Thoracic aorta (tissue), 2 donors: ENCODE data around the gene PNPLA7. TPM values are rescaled to one million over a fixed set of nuclear protein-coding genes. Genes with fewer than 3 reads are reported as not detected.
"Not testable (repeated sequence)": the region's sequence is repeated elsewhere in the genome, so short reads cannot be mapped to it uniquely, and the experiment has no call there.

Experiments used
- ATAC-seq: fragments of 150-250 bp; one replicate; pipeline ENCODE4 v1.8.0; 2017; ENCODE audit warnings: low read depth; ENCODE audit not compliant: insufficient number of reproducible peaks, low FRiP score
- DNase-seq: peaks from one replicate; pipeline ENCODE4 v3.0.0-alpha.2; 2020; ENCODE audit warnings: low spot score
- H3K27ac ChIP-seq, 2 donors: fragments of 200-600 bp; sonication (generic); 1 replicate in 1 of 2; 2 replicates in 1 of 2; pipeline ENCODE4 v1.5.1; 2016; ENCODE audit warnings: mild to moderate bottlenecking in 2 of 2, moderate library complexity in 2 of 2
- H3K27me3 ChIP-seq: fragments of 200-600 bp; sonication (generic); replicated peaks from 2 replicates; pipeline ENCODE4 v1.6.0; 2016; ENCODE audit warnings: mild to moderate bottlenecking; ENCODE audit not compliant: insufficient read depth
- H3K36me3 ChIP-seq: fragments of 200-600 bp; sonication (generic); one replicate; pipeline ENCODE4 v1.5.1; 2016
- H3K4me1 ChIP-seq, 2 donors: fragments of 200-600 bp; sonication (generic); 1 replicate in 1 of 2; 2 replicates in 1 of 2; pipeline versions ENCODE4 v1.5.1 to v1.6.0; 2016; ENCODE audit warnings: low read depth in 2 of 2, mild to moderate bottlenecking in 1 of 2; ENCODE audit not compliant: control insufficient read depth in 1 of 2
- H3K4me3 ChIP-seq: fragments of 200-600 bp; sonication (generic); 2 replicates; pipeline ENCODE4 v1.5.1; 2016; ENCODE audit warnings: mild to moderate bottlenecking
- H3K9me3 ChIP-seq: fragments of 200-600 bp; sonication (generic); 2 replicates; pipeline ENCODE4 v1.5.1; 2016
- CTCF ChIP-seq: fragments of 200-600 bp; sonication (generic); IDR thresholded peaks from one replicate; pipeline ENCODE4 v1.5.1; 2019; ENCODE audit warnings: antibody characterized with exemption
- total RNA-seq, 2 donors: library from RNA; depleted of rRNA; stranded (reverse); fragments of >200 nt; gene quantifications; one replicate each; pipeline versions ENCODE4 v1.1.0 to v1.2.3, GENCODE V29; 2016

PNPLA7 gene
- total RNA-seq, 2 donors from 2014 or later = 12.7 to 21.4 TPM

- Histone ChIP-seq H3K9me3 (no peaks in the 10 kb centered on the region), H3K27ac (peak overlapping the region; percentile 60 to 84), H3K36me3 (peaks cover 18% of the 10 kb centered on the region), H3K4me1 (peaks cover 16 to 39% of the 10 kb centered on the region in 2 donors), H3K27me3 (no peaks in the 10 kb centered on the region), H3K4me3 (peak overlapping the region; percentile 96)
- no peak for TF ChIP-seq CTCF
- DNase-seq = no peak
- ATAC-seq = peak; percentile 4
Observed at GRCh38 chr9:137552022-137552768, 2.0 kb upstream of the PNPLA7 start.

GRCh38 chr9:137551264-137552021, 1.2 kb upstream of the PNPLA7 start, which contains the start of gene MRPL41:
Gene MRPL41 (plus strand): TSS chr9:137551879. CDS start chr9:137552082, 203 bp downstream.
- ATAC-seq = peak; percentile 23
- Histone ChIP-seq H3K9me3 (no peaks in the 10 kb centered on the region), H3K4me1 (peaks cover 16 to 39% of the 10 kb centered on the region in 2 donors), H3K36me3 (peaks cover 17% of the 10 kb centered on the region), H3K27ac (peak within 1 kb of the TSS; percentile 81 to 85), H3K27me3 (no peaks in the 10 kb centered on the region), H3K4me3 (peak within 1 kb of the TSS; percentile 96)
- no peak for DNase-seq
- TF ChIP-seq CTCF = peak; percentile 62

- H3K27me3 ChIP-seq, ATAC-seq, H3K9me3 ChIP-seq, DNase-seq: not testable (repeated sequence)
- Histone ChIP-seq H3K36me3 (peaks cover 11% of the 10 kb centered on the region), H3K4me1 (peaks cover 16 to 39% of the 10 kb centered on the region in 2 donors), H3K4me3 (peak overlapping the region; percentile 96), H3K27ac (peak overlapping the region; percentile 81 to 85)
Observed at GRCh38 chr9:137550958-137551263, 709 bp upstream of the PNPLA7 start.

DNA sequence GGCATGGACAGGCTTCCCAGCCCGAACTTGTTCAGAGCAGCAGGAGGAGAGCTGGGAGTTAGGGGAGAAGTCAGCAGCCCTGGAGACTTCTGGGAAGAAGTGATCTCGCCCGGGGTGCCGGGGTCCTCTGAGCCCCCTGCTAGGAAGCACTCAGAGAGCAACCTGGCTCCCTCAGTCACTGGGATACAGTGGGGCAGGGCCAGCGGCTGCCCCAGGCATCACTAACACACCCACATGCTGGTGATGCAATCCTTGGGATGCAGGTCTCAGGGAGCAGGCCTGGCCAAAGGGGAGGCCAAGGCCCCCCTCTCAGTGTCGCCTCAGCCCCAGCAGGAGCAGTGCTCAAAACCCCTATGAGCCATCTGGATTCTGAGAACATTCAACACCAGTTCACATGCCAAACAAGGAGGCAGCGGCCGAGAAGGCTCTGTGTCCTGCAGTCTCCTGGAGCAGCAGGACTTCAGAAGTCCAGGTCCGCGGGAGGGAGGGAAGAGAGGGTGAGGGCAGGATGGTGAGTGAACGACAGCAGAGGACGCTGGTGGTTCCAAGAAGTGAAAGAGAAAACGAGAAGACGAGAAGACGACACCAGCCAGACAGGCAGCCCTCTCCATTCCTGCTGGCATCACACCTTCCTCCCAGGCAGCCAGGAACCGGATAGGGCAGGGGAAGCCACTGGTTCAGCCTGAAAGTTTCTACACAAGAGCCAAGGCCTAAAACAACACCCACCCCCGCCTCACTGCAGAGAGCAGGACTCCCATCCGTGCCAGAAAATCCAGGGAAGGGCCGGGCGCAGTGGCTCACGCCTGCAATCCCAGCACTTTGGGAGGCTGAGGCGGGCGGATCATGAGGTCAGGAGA, 2.3 kb downstream of the PNPLA7 start:
- no peaks in the 10 kb centered on the region for H3K36me3 ChIP-seq
- peak overlapping the region; percentile 58 to 61 for H3K27ac ChIP-seq
- H3K4me3 ChIP-seq = peak overlapping the region; percentile 2
- H3K4me1 ChIP-seq = peaks cover 16 to 46% of the 10 kb centered on the region in 2 donors
- H3K9me3 ChIP-seq = no peaks in the 10 kb centered on the region
- H3K27me3 ChIP-seq = no peaks in the 10 kb centered on the region
- DNase-seq = peak; percentile 32
- no peak for TF ChIP-seq CTCF
- ATAC-seq = no peak

DNA sequence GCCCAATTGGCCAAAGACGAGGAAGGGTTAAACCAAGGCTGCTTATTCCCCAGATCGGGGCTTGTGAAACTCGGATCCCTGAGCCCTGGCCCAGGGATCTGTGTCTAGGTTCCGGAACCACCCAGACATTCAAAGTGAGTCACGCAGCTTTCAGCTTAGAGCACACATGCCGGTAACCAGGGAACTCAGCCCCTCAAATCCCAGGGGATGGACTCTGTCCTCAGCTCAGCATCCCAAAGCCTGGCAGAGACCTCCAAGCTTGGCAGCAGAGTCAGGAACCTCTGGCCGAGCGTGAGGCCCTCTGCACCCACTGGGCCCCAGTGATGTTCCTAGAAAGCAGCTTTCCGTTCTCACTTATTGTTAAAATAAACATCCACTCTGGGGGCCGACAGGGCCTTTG, 5.1 kb downstream of the PNPLA7 start:
- peak; percentile 62 for DNase-seq
- Histone ChIP-seq H3K4me3 (no peak overlapping the region), H3K36me3 (peaks cover 7% of the 10 kb centered on the region), H3K27me3 (no peaks in the 10 kb centered on the region), H3K9me3 (no peaks in the 10 kb centered on the region), H3K27ac (peak overlapping the region; percentile 37 to 46), H3K4me1 (peaks cover 10 to 37% of the 10 kb centered on the region in 2 donors)
- no peak for TF ChIP-seq CTCF
- ATAC-seq = no peak
